Esophagus squamous epithelium (tissue), 4 donors: ENCODE results near the gene SELL.

Source experiments
- POLR2A ChIP-seq, 4 donors: fragments of 450-650 bp; IDR thresholded peaks; one replicate each; pipeline ENCODE4 v1.6.1; 2017; ENCODE audit warnings: antibody characterized with exemption in 4 of 4, mild to moderate bottlenecking in 4 of 4, moderate library complexity in 3 of 4
- TF ChIP-seq, protein P1 (sequence below), 6 experiments: fragments of 450-650 bp in 4 of 6; fragments of 200-600 bp in 2 of 6; sonication (generic) in 2 of 6; IDR thresholded peaks; one replicate each; pipeline ENCODE4 v1.5.1; 2016 to 2019; ENCODE audit warnings: antibody characterized with exemption in 6 of 6, mild to moderate bottlenecking in 4 of 6, moderate library complexity in 4 of 6

- TF ChIP-seq, protein P1, sequence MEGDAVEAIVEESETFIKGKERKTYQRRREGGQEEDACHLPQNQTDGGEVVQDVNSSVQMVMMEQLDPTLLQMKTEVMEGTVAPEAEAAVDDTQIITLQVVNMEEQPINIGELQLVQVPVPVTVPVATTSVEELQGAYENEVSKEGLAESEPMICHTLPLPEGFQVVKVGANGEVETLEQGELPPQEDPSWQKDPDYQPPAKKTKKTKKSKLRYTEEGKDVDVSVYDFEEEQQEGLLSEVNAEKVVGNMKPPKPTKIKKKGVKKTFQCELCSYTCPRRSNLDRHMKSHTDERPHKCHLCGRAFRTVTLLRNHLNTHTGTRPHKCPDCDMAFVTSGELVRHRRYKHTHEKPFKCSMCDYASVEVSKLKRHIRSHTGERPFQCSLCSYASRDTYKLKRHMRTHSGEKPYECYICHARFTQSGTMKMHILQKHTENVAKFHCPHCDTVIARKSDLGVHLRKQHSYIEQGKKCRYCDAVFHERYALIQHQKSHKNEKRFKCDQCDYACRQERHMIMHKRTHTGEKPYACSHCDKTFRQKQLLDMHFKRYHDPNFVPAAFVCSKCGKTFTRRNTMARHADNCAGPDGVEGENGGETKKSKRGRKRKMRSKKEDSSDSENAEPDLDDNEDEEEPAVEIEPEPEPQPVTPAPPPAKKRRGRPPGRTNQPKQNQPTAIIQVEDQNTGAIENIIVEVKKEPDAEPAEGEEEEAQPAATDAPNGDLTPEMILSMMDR (IDR thresholded peaks at IDR 0.05) = no peak
- TF ChIP-seq POLR2A (IDR thresholded peaks at IDR 0.05) = no peak
Measured at GRCh38 chr1:169750041-169750440, 38.6 kb upstream of the SELL start.
